ENCODE data around the gene S100A2.

Gene S100A2

GRCh38 chr1:153545067-153546055 is 20.3 kb downstream of the S100A2 start, which contains the start of gene S100A4:
S100A4 (minus strand) TSS chr1:153545806; CDS start chr1:153544794, 1,012 bp downstream.
- peak; percentile 91 for DNase-seq (ENCODE audit: low spot score)

- DNase-seq (ENCODE audit: low spot score) = no peak
Measured at GRCh38 chr1:153544453-153545066, 21.1 kb downstream of the S100A2 start.

GRCh38 chr1:153543736-153544135 is 21.9 kb downstream of the S100A2 start:
- DNase-seq (ENCODE audit: low spot score) = no peak

GRCh38 chr1:153542956-153543711 is 22.5 kb downstream of the S100A2 start:
- no peak for DNase-seq (ENCODE audit: low spot score)

- DNase-seq (ENCODE audit: low spot score) = no peak
Measured at GRCh38 chr1:153541641-153542590, 23.7 kb downstream of the S100A2 start.

GRCh38 chr1:153540394-153541361 is 25.0 kb downstream of the S100A2 start, which contains the start of gene S100A5:
S100A5 (minus strand) TSS chr1:153540934; CDS start chr1:153540191, 743 bp downstream.
- peak; percentile 91 for DNase-seq (ENCODE audit: low spot score)

- no peak for DNase-seq (ENCODE audit: low spot score)
Measured at GRCh38 chr1:153539395-153540093, 26.1 kb downstream of the S100A2 start.

GRCh38 chr1:153538315-153538821 is 27.3 kb downstream of the S100A2 start:
- peak; percentile 60 for DNase-seq (ENCODE audit: low spot score)

GRCh38 chr1:153537376-153537730 is 28.3 kb downstream of the S100A2 start:
- no peak for DNase-seq (ENCODE audit: low spot score)

GRCh38 chr1:153536671-153537375 is 28.8 kb downstream of the S100A2 start:
- peak; percentile 58 for DNase-seq (ENCODE audit: low spot score)

GRCh38 chr1:153536012-153536670 is 29.5 kb downstream of the S100A2 start:
- DNase-seq (ENCODE audit: low spot score) = peak; percentile 97

GRCh38 chr1:153535242-153536011 is 30.2 kb downstream of the S100A2 start, which contains the start of gene S100A6:
S100A6 (minus strand) TSS chr1:153535991; CDS start chr1:153535339, 652 bp downstream.
- peak; percentile 65 for DNase-seq (ENCODE audit: low spot score)

GRCh38 chr1:153534925-153535241 is 30.8 kb downstream of the S100A2 start:
- DNase-seq (ENCODE audit: low spot score) = no peak

- DNase-seq (ENCODE audit: low spot score) = peak; percentile 55
Measured at GRCh38 chr1:153534226-153534924, 31.3 kb downstream of the S100A2 start.

GRCh38 chr1:153533689-153534201 is 31.9 kb downstream of the S100A2 start:
- DNase-seq (ENCODE audit: low spot score) = peak; percentile 95
